ENCODE data around the gene WDR54. TPM values are rescaled to one million over a fixed set of nuclear protein-coding genes. Genes with fewer than 3 reads are reported as not detected.
"Not testable (repeated sequence)": the region's sequence is repeated elsewhere in the genome, so short reads cannot be mapped to it uniquely, and the experiment has no call there.

Gene WDR54
- total RNA-seq, 1 donor, result 34.3 TPM

- H3K4me3 ChIP-seq (ENCODE audit: low read depth, low read length), result no peak overlapping the region
- DNase-seq (ENCODE audit: low read depth), result no peak
- no peak for TF ChIP-seq CTCF (IDR thresholded peaks at IDR 0.05; ENCODE audit: insufficient read depth, low read length)
These were observed 39.9 kb downstream of the WDR54 start for GRCh38 chr2:74461187-74462053.

GRCh38 chr2:74462054-74462785 lies 40.7 kb downstream of the WDR54 start:
- no peak for TF ChIP-seq CTCF (IDR thresholded peaks at IDR 0.05; ENCODE audit: insufficient read depth, low read length)
- H3K4me3 ChIP-seq (ENCODE audit: low read depth, low read length), result no peak overlapping the region
- DNase-seq (ENCODE audit: low read depth), result no peak

- no peak overlapping the region for H3K4me3 ChIP-seq (ENCODE audit: low read depth, low read length)
- no peak for TF ChIP-seq CTCF (IDR thresholded peaks at IDR 0.05; ENCODE audit: insufficient read depth, low read length)
- DNase-seq (ENCODE audit: low read depth), result no peak
These were observed 41.2 kb downstream of the WDR54 start for GRCh38 chr2:74462786-74463105.

- TF ChIP-seq CTCF (IDR thresholded peaks at IDR 0.05; ENCODE audit: insufficient read depth, low read length), result no peak
- H3K4me3 ChIP-seq (ENCODE audit: low read depth, low read length), result peak overlapping the region; percentile 83
- no peak for DNase-seq (ENCODE audit: low read depth)
These were observed 42.9 kb downstream of the WDR54 start for GRCh38 chr2:74464406-74464805.

GRCh38 chr2:74470742-74471141 lies 49.2 kb downstream of the WDR54 start:
- not testable (repeated sequence) for H3K4me3 ChIP-seq (ENCODE audit: low read depth, low read length); DNase-seq (ENCODE audit: low read depth)

- H3K4me3 ChIP-seq (ENCODE audit: low read depth, low read length), result peak overlapping the region; percentile 89
- no peak for DNase-seq (ENCODE audit: low read depth)
- TF ChIP-seq CTCF (IDR thresholded peaks at IDR 0.05; ENCODE audit: insufficient read depth, low read length), result no peak
These were observed 50.0 kb downstream of the WDR54 start for GRCh38 chr2:74471332-74472065.
